AG10803 (cell line): Measurements from ENCODE around the gene CLIP4.

Experiments
- DNase-seq: peaks from one replicate; pipeline ENCODE4 v3.0.0; 2010; ENCODE audit warnings: low read depth
- H3K4me3 ChIP-seq: 2 replicates; pipeline ENCODE4 v1.5.1; 2011; ENCODE audit warnings: mild to moderate bottlenecking, low read length, control low read depth
- CTCF ChIP-seq: conservative IDR thresholded peaks from 2 replicates; pipeline ENCODE4 v1.5.1; 2011; ENCODE audit warnings: mild to moderate bottlenecking, low read length, control low read depth, inconsistent platforms

CLIP4 gene

GRCh38 chr2:29196792-29197788 is 81.9 kb downstream of the CLIP4 start:
- peak; percentile 84 for TF ChIP-seq CTCF
- DNase-seq: peak; percentile 34
- H3K4me3 ChIP-seq: no peak overlapping the region

- no peak for DNase-seq
- no peak for TF ChIP-seq CTCF
- H3K4me3 ChIP-seq: no peak overlapping the region
Observed at GRCh38 chr2:29201979-29202378, 86.8 kb downstream of the CLIP4 start.

GRCh38 chr2:29202819-29203495 is 87.7 kb downstream of the CLIP4 start:
- no peak for DNase-seq
- no peak for TF ChIP-seq CTCF
- H3K4me3 ChIP-seq: no peak overlapping the region

GRCh38 chr2:29206941-29207340 is 91.7 kb downstream of the CLIP4 start:
- no peak for TF ChIP-seq CTCF
- DNase-seq: no peak

GRCh38 chr2:29207352-29208148 is 92.3 kb downstream of the CLIP4 start:
- TF ChIP-seq CTCF: no peak
- DNase-seq: peak; percentile 32
- no peak overlapping the region for H3K4me3 ChIP-seq

More at GRCh38 chr2:29206941-29207340, 91.7 kb downstream of the CLIP4 start:
- no peak overlapping the region for H3K4me3 ChIP-seq

- TF ChIP-seq CTCF: no peak
- DNase-seq: no peak
- H3K4me3 ChIP-seq: no peak overlapping the region
Observed at GRCh38 chr2:29209551-29209950, 94.3 kb downstream of the CLIP4 start.
